Memory B cell (primary cell): ENCODE measurements around the gene SIDT2.

Source experiments
- ATAC-seq: fragments of 150-1000 bp; cut with Tn5 transposase; 2 replicates; pipeline ENCODE4 v1.10.0; 2021; ENCODE audit warnings: low read depth, mild to moderate bottlenecking, moderate library complexity
- DNase-seq, 2 donors: peaks; one replicate each; pipeline ENCODE4 v3.0.0; 2022; ENCODE audit warnings: low spot score in 2 of 2
- H3K27ac Mint-ChIP-seq: one replicate; pipeline ENCODE4 v1.8.0; 2022; ENCODE audit warnings: mild to moderate bottlenecking, moderate library complexity, mixed read lengths
- H3K27me3 Mint-ChIP-seq: one replicate; pipeline ENCODE4 v1.8.0; 2022; ENCODE audit warnings: mixed read lengths
- H3K36me3 Mint-ChIP-seq: one replicate; pipeline ENCODE4 v1.8.0; 2022; ENCODE audit warnings: mild to moderate bottlenecking, mixed read lengths
- H3K4me1 Mint-ChIP-seq: one replicate; pipeline ENCODE4 v1.8.0; 2022; ENCODE audit warnings: mixed read lengths
- H3K4me3 Mint-ChIP-seq: one replicate; pipeline ENCODE4 v1.8.0; 2022; ENCODE audit warnings: mild to moderate bottlenecking, moderate library complexity, mixed read lengths
- H3K9me3 Mint-ChIP-seq: one replicate; pipeline ENCODE4 v1.8.0; 2022; ENCODE audit warnings: mixed read lengths

Gene SIDT2

DNA sequence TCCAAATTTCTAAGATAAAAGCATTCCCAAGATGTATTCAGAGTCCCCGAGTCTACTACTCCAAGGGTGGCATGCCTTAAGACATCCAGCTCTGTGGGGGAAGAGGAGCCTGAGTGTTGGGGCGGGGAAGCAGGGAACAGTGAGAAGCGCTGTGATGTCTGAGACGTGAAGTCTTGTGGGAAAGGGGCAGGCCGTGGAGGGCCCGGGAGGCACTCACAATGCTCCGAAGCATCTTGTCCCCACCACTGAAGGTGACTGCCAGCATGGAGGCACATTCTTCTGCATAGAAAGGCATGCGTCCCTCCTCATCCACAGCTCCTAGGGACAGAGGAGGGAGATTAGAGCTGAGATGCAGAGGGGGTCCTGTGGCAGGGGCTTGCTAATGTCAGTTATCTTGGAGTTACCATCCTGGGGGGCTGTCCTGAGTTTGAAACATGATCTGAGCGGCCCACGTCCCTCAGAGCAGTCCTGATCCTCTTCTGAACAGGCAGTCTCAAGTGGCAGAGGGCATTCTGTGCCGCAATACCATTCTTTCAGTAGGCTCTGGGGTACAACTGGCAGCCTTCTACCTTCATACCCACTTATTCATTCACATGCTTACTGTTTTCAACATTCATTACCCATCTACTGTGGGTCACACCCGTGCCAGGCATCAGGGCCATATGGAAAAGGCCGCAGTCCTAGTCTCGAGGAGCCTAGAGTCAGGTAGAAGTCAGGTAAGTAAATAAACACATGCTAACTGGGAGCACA lies 44.6 kb downstream of the SIDT2 start:
- no peaks in the 10 kb centered on the region for H3K27me3 Mint-ChIP-seq
- H3K36me3 Mint-ChIP-seq: peaks cover 39% of the 10 kb centered on the region
- H3K4me3 Mint-ChIP-seq: no peak overlapping the region
- H3K27ac Mint-ChIP-seq: no peak overlapping the region
- peaks cover 13% of the 10 kb centered on the region for H3K4me1 Mint-ChIP-seq
- no peak for ATAC-seq
- no peaks in the 10 kb centered on the region for H3K9me3 Mint-ChIP-seq
- DNase-seq: no peak

DNA sequence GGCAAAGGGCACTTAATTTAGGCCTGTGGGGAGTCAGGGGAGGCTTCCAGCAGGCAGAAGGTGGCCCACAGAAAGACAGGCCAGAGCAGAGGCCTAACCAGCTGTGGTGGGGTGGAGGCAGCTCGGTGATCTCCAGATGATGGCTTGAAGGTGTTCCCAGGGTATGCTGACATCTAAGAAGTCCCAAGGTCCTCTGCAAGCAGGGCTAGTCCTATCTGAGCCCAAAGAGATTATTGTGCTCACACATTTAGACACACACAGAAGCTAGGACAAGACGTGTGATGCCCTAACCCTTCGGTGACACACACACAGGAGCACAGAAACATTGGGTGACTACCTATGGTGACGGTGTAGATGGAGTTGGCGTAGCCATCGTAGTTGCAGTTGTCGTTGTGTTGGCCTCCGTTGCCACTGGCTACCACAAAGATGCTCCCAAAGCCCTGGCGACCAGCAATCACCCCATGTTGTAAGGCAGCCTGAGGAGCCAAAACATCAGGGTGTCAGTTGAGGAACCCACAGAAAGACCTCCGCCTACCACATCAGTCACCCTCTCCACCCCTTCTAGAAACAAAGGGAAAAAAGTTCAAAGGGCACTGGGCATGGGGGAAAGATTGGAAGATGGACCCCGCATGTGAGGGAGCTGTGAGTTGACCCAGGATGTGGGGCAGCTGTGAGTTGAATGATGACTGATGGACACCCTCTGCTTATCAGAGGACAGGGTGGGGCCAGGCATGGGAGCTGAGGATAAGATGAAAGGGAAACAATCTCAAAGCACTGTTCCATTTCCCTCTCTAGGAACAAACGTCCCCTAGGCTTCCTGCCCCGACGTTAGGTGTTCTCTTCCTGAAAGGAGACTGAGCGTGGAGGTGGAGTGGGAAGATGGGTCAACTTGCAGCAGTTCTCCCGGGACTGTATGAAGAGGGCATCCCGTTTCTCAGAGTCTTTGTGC lies 45.5 kb downstream of the SIDT2 start:
- ATAC-seq: no peak
- Mint-ChIP-seq H3K4me3 (no peak overlapping the region), H3K4me1 (peaks cover 18% of the 10 kb centered on the region), H3K36me3 (peaks cover 39% of the 10 kb centered on the region), H3K9me3 (no peaks in the 10 kb centered on the region), H3K27me3 (no peaks in the 10 kb centered on the region), H3K27ac (no peak overlapping the region)
- DNase-seq: no peak

DNA sequence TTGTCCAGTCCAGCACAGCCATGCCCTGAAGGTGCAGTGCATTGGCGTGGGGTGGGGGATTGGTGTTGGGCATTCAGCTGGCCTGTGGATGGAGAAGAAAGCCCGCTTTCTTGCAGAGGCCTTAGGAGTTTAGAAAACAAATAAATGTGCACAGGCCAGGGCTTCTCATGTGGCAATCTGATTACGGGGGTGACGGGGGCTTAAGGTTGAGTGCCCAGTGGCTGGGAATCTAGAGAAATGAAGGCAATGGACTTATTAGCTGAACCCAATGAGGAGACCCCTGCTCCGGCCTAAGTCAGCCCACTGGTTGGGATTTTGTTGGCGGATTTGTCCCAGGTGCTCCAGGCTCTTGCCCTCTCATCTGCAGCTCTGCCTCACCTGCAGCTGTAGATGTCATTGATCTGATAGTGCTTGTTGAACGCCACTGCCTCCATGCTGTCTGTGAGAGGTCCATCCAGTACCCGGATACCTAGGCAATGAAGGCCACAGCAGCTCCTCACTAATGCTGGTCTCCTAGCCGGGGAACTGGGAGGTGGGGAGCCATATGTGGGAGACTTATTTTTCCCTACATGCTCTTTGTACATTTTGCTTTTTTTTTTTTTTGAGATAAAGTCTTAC lies 47.1 kb downstream of the SIDT2 start:
- no peak for DNase-seq
- no peak for ATAC-seq
- Mint-ChIP-seq H3K4me1 (peaks cover 26% of the 10 kb centered on the region), H3K36me3 (peaks cover 36% of the 10 kb centered on the region), H3K27ac (no peak overlapping the region), H3K9me3 (no peaks in the 10 kb centered on the region), H3K4me3 (no peak overlapping the region), H3K27me3 (no peaks in the 10 kb centered on the region)

DNA sequence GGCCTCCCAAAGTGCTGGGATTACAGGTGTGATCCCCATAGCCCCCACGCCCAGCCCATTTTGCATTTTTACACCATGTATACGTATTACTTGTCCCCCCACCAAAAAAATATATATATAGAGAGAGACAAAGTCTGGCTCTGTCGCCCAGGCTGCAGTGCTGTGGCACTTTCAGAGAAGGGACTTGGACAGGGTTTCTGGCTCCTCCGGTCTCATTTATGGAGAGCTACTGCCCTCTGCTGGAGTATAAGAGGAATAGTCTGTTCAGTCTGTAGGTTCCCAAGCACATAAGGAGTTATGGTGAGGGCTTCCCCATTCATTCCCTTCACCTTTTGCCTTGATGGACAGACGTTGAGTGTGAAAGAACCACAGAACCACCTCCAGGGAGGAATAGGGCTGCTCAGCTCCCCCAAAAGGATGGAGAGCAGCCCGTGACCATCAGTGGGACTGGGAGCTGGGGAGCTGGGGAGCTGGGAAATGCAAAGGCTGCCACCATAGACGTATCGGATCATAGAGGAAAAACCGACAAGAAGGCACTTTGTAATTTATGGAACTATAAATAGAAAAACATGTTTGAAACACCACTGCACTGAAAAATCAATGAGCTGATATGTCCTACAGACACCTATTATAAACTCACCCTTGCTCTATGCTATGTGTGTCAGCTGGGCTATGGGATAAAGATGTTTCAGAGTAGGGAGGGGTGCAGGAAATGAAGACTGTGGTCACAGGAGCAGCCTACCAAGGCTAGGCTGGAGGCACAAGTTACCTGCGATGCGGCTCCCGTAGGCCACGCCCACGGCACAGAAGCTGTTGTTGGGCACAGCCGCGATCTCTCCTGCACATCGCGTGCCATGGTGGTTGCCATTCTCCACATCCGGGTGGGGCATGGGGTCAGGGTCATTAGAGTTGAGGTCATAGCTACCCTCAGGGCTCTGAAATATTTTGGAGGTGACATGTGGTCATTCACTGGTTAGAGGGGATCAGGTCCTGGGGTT lies 48.1 kb downstream of the SIDT2 start:
- no peak overlapping the region for H3K4me3 Mint-ChIP-seq

DNA sequence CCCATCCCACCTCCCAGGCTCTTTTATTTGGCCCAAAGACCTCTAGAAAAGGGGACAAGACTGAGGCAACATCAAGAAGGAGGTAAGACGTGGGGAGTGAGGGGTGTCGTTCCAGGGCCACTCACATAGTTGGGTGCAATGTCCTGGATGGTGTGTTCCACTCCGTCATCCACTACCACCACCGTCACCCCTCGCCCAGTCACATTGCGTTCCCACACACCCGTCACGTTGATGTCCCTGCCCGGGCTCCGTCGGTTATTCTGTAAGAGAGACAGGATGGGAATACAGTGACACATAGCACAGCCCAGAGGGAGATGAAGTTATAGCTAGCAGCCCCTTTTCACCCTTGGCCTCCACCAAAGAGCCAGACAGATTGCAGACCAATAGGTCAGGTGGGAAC lies 49.5 kb downstream of the SIDT2 start:
- H3K27ac Mint-ChIP-seq: no peak overlapping the region
- H3K4me3 Mint-ChIP-seq: peak overlapping the region; percentile 41
- H3K36me3 Mint-ChIP-seq: peaks cover 28% of the 10 kb centered on the region

More for the DNA sequence above, 48.1 kb downstream of the SIDT2 start:
- ATAC-seq (peak; percentile 73), DNase-seq (peak; percentile 43 to 68)
- Mint-ChIP-seq H3K9me3 (no peaks in the 10 kb centered on the region), H3K4me1 (peaks cover 31% of the 10 kb centered on the region), H3K27ac (peak overlapping the region; percentile 15), H3K27me3 (no peaks in the 10 kb centered on the region), H3K36me3 (peaks cover 33% of the 10 kb centered on the region)

DNA sequence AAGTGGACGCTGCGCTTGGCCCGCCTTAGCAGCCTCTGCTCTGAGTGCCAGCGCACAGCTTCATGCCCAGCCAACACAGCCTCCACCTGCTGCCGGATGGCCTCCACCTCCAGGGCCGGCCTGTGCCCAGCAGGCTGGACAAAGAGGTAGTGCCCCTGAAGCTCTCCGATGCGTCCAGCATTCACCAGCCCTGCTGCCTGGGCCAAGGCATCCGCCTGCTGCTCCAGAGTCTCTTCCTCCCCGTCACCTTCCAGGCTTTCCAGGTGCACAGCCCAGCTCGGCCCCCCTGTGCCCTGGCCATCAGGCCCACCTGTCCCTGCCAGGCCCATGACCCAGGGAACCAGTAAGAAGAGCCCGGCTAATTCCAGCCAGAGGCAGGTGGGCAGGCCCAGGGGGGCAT lies 50.9 kb downstream of the SIDT2 start:
- Mint-ChIP-seq H3K36me3 (peaks cover 22% of the 10 kb centered on the region), H3K9me3 (no peaks in the 10 kb centered on the region), H3K27ac (peak overlapping the region; percentile 97), H3K27me3 (no peaks in the 10 kb centered on the region), H3K4me1 (peaks cover 42% of the 10 kb centered on the region), H3K4me3 (peak overlapping the region; percentile 99)
- ATAC-seq (no peak), DNase-seq (no peak)

More for the DNA sequence above, 49.5 kb downstream of the SIDT2 start:
- Mint-ChIP-seq H3K4me1 (peaks cover 33% of the 10 kb centered on the region), H3K9me3 (no peaks in the 10 kb centered on the region), H3K27me3 (no peaks in the 10 kb centered on the region)
- no peak for DNase-seq
- no peak for ATAC-seq

DNA sequence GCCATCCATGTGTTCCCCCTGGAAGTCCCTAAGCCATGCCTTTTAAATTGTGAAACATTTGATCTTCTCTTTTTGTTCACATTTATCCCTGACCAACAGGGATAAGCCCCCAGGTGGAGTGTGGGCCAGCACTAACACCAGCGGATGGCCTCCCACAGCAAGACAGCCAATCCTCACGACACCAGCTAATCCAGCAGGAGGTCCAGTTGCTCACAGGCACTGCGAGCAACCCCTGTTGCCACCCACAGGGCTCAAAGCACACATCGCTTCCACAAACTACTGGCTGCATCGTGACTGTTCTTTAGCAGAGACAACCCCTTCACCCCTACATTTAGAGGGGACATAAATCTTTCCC lies 51.4 kb downstream of the SIDT2 start:
- H3K4me3 Mint-ChIP-seq: peak overlapping the region; percentile 99
- ATAC-seq: no peak
- H3K27ac Mint-ChIP-seq: peak overlapping the region; percentile 97
- DNase-seq: no peak
- H3K27me3 Mint-ChIP-seq: no peaks in the 10 kb centered on the region
- peaks cover 42% of the 10 kb centered on the region for H3K4me1 Mint-ChIP-seq
- no peaks in the 10 kb centered on the region for H3K9me3 Mint-ChIP-seq
- H3K36me3 Mint-ChIP-seq: peaks cover 22% of the 10 kb centered on the region

DNA sequence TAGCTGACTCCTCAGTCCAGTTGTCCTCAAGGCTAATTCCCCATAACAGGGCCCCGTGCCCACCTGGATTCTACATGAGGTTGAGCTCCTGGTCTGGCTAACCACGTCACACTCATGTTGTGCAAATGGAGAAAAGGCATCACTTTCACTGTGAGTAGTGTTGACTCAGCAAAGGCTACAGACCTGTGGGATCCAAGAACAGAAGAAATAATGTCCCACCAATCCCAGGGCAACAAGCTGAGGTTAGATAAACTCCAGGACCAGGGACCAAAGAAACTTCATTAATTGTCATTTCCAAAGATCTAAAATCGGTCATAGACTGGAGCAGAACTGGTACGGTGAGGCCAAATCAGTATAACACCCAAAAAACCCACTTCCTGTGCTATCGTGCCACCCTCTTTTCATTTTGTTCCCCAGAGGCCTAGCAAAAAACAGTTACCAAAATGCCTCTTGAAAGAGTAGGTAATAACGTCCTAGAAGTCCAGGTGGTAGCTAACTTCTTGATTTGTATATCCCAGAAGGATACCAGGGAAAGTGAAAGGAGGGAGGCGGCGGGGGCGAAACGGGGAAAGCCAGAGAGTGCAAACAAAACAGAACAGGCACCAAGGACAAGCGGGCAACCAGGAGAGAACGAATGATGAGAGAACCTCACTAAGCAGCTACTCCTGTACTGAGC lies 51.9 kb downstream of the SIDT2 start:
- Mint-ChIP-seq H3K4me3 (peak overlapping the region; percentile 99), H3K27me3 (no peaks in the 10 kb centered on the region), H3K36me3 (peaks cover 22% of the 10 kb centered on the region), H3K9me3 (no peaks in the 10 kb centered on the region), H3K4me1 (peaks cover 42% of the 10 kb centered on the region), H3K27ac (peak overlapping the region; percentile 97)
- peak; percentile 53 for ATAC-seq
- DNase-seq: peak in 1 of 2 donors; percentile 38

DNA sequence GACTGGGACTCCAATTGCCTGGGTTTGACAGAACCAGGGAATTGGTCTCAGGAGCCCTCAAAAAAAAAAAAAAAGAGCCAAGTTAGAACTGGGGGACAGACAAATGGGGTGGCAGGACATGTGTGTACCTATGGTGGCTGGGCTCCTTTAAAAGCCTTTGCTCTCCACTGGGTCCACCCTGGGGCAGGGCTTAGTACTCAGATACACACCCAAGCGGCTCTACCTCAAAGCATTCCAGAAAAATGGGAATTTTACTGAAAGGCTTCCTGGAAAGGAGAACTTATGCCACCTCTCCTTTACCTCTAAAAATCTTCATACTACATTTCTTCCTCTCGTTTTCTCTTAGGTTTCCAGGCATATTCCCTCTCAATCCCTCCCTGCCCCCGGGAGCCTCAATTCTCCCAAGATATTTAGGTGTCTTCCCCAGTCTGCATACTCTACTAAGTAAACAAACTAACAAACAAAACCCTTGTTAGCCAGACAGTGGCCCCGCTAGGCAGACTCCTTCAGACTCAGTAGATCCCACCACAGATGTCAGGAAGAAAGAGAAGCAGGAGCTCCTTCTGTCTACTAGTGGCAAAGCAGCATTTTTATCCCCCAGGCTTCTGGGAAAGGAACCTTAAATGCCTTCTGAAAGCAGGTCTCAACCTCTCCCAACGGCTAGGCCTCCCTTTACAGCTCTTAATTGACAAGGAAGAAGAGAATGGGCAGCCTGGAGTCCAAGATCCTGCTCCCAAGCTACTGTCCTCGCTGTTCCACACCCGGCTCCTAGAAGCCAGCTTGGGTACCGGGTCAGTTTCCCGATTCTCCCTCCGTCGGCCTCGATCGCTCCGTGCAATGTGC lies 52.7 kb downstream of the SIDT2 start:
- DNase-seq: no peak
- Mint-ChIP-seq H3K27ac (peak overlapping the region; percentile 97), H3K27me3 (no peaks in the 10 kb centered on the region), H3K4me1 (peaks cover 42% of the 10 kb centered on the region), H3K36me3 (peaks cover 22% of the 10 kb centered on the region), H3K4me3 (peak overlapping the region; percentile 99), H3K9me3 (no peaks in the 10 kb centered on the region)
- ATAC-seq: no peak

DNA sequence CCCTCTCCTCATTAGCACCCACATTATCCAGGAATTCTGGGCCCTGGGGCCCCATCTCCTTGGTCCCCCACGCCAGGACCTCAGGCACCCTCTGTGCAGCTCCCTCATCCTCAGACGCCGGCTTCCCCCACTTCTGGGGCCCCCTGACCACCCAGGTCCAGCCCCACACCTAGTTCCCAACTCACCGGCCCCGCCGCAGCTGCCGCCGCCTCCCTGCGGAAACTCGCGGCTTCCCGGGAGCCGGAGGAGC lies 53.2 kb downstream of the SIDT2 start, which contains the start of gene PCSK7:
Gene PCSK7 (minus strand): TSS at position 232 of the 250 bp plus-strand sequence. CDS start 2,229 bp downstream, outside the sequence.
- ATAC-seq (no peak), DNase-seq (no peak)
- peaks cover 39% of the 10 kb centered on the region for H3K4me1 Mint-ChIP-seq
- no peaks in the 10 kb centered on the region for H3K9me3 Mint-ChIP-seq
- H3K27me3 Mint-ChIP-seq: no peaks in the 10 kb centered on the region
- H3K27ac Mint-ChIP-seq: peak within 1 kb of the TSS; percentile 97
- peaks cover 18% of the 10 kb centered on the region for H3K36me3 Mint-ChIP-seq
- H3K4me3 Mint-ChIP-seq: peak within 1 kb of the TSS; percentile 99

DNA sequence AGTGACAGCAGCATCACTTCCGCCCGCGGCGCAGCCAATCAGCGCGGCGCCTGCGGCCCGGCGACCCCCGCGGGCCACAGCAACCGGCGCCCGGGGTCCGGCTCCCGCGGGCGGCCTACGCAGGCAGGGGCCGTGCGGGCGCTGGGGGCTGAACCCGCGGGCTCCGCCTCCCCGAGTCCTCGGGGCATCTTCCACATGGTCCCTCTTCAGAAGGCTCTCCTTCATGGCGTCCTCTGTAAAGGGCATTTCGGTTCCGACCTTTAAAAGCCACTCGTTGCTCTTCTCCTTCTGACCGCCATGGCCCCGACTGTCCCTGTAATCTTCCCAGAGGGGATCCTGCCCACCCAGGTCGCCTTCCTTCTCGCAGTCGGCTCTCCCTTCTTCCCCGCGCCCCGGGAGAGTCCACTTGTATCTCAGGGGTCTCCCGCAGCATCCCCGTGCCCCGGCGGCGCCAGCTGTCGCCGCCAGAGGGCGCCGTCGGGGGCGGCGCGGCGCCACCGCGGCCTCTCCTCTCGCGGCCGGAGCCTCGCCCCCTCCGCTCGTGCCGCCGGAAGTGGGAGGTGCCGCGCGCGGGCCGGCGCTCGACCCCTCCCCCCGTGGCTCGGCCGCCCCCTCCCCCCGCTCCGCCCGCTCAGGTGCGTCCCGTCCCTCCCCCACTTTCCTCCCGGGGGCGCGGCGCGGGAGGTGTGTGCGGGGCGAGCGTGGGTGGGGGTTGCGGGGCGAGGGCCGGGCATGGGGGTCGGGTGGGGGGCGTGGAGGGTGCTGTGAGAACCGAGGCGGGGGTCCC lies 53.7 kb downstream of the SIDT2 start, which contains the start of gene RNF214:
Gene RNF214 (plus strand): TSS at position 580 of the 787 bp plus-strand sequence. CDS start 1,602 bp downstream, outside the sequence.
- Mint-ChIP-seq H3K27ac (peak within 1 kb of the TSS; percentile 97), H3K4me3 (peak within 1 kb of the TSS; percentile 99), H3K27me3 (no peaks in the 10 kb centered on the region), H3K9me3 (no peaks in the 10 kb centered on the region), H3K4me1 (peaks cover 37% of the 10 kb centered on the region), H3K36me3 (peaks cover 14% of the 10 kb centered on the region)
- peak; percentile 80 for ATAC-seq
- peak; percentile 73 to 74 for DNase-seq
